GM23248 (cell line): ENCODE data around the gene PDE2A. TPM values are rescaled to one million over a fixed set of nuclear protein-coding genes. Genes with fewer than 3 reads are reported as not detected.

Source experiments
- DNase-seq: peaks from one replicate; pipeline ENCODE4 v3.0.0-alpha.2; 2015
- H2AFZ ChIP-seq: fragments of 200-600 bp; sonication (generic); 2 replicates; pipeline ENCODE4 v1.6.1; 2016; ENCODE audit warnings: antibody characterized with exemption
- H3F3A ChIP-seq: fragments of 200-600 bp; sonication (generic); 2 replicates; pipeline ENCODE4 v1.6.1; 2016; ENCODE audit warnings: mild to moderate bottlenecking, antibody characterized with exemption, mixed run types; ENCODE audit not compliant: insufficient read depth
- H3K27ac ChIP-seq: fragments of 200-600 bp; sonication (generic); 2 replicates; pipeline ENCODE4 v1.5.1; 2016; ENCODE audit warnings: mild to moderate bottlenecking
- H3K27me3 ChIP-seq: fragments of 200-600 bp; sonication (generic); replicated peaks from 2 replicates; pipeline ENCODE4 v1.6.1; 2016; ENCODE audit warnings: mild to moderate bottlenecking; ENCODE audit not compliant: insufficient read depth
- H3K36me3 ChIP-seq: fragments of 200-600 bp; sonication (generic); 2 replicates; pipeline ENCODE4 v1.6.1; 2016; ENCODE audit warnings: low read depth, mild to moderate bottlenecking
- H3K4me1 ChIP-seq: fragments of 200-600 bp; sonication (generic); 2 replicates; pipeline ENCODE4 v1.6.1; 2016; ENCODE audit warnings: mild to moderate bottlenecking; ENCODE audit not compliant: insufficient read depth
- H3K4me2 ChIP-seq: fragments of 200-600 bp; sonication (generic); one replicate; pipeline ENCODE4 v1.6.1; 2016; ENCODE audit warnings: mild to moderate bottlenecking; ENCODE audit not compliant: unreplicated experiment
- H3K4me3 ChIP-seq: fragments of 200-600 bp; sonication (generic); 2 replicates; pipeline ENCODE4 v1.5.1; 2016; ENCODE audit warnings: mild to moderate bottlenecking
- H3K79me2 ChIP-seq: fragments of 200-600 bp; sonication (generic); 2 replicates; pipeline ENCODE4 v1.6.1; 2016; ENCODE audit warnings: mild to moderate bottlenecking; ENCODE audit not compliant: insufficient read depth
- H3K9ac ChIP-seq: fragments of 200-600 bp; sonication (generic); 2 replicates; pipeline ENCODE4 v1.6.1; 2016; ENCODE audit warnings: mild to moderate bottlenecking
- H3K9me2 ChIP-seq: fragments of 200-600 bp; sonication (generic); 2 replicates; pipeline ENCODE4 v1.6.1; 2016; ENCODE audit warnings: mixed run types, mild to moderate bottlenecking, moderate library complexity; ENCODE audit not compliant: insufficient read depth
- H3K9me3 ChIP-seq: fragments of 200-600 bp; sonication (generic); one replicate; pipeline ENCODE4 v1.6.1; 2017; ENCODE audit warnings: low read depth
- H4K20me1 ChIP-seq: fragments of 200-600 bp; sonication (generic); 2 replicates; pipeline ENCODE4 v1.6.0; 2016; ENCODE audit not compliant: insufficient read depth
- EZH2 ChIP-seq: fragments of 200-600 bp; sonication (generic); IDR thresholded peaks from 2 replicates; pipeline ENCODE4 v1.6.1; 2018; ENCODE audit warnings: antibody characterized with exemption, mild to moderate bottlenecking; ENCODE audit not compliant: insufficient read depth, poor library complexity, severe bottlenecking
- EZH2phosphoT487 ChIP-seq: fragments of 200-600 bp; sonication (generic); IDR thresholded peaks from 2 replicates; pipeline ENCODE4 v1.6.1; 2018; ENCODE audit warnings: antibody characterized with exemption, moderate library complexity, mild to moderate bottlenecking, low read depth; ENCODE audit not compliant: insufficient read depth
- WGBS, 2 experiments: methylation state at CpG; one replicate each; pipeline ENCODE4 v1.1.6; 2015 to 2017; ENCODE audit warnings: low lambda C conversion rate in 2 of 2, low coverage in 1 of 2; ENCODE audit errors: missing lambda C conversion rate in 2 of 2; 5-methylcytosine and 5-hydroxymethylcytosine counted together
- in situ Hi-C: fragments of 300-500 bp; cut with MboI; formaldehyde crosslinking; loops from 2 replicates; pipeline ENCODE4 v1.15.0; 2020
- polyA plus RNA-seq: library from polyadenylated mRNA; unstranded; fragments of >200 nt; fragmentation: Nextera tagmentation; extraction: Ambion mirVana; gene quantifications from 2 replicates; pipeline ENCODE4 v1.2.1, GENCODE V29; 2016
- total RNA-seq: library from RNA; depleted of rRNA; stranded (reverse); fragments of >200 nt; shearing (Covaris generic); gene quantifications from 2 replicates; pipeline ENCODE4 v1.2.3, GENCODE V29; 2014

The PDE2A gene
- total and polyA plus RNA-seq, 2 experiments from 2014 or later, result 1.0 to 2.3 TPM

GRCh38 chr11:72581067-72581466, 93.2 kb downstream of the PDE2A start:
- Histone ChIP-seq H3K9ac (no peak overlapping the region), H3K4me3 (no peak overlapping the region), H3F3A (no peaks in the 10 kb centered on the region), H3K27me3 (peaks cover 14% of the 10 kb centered on the region), H3K27ac (no peak overlapping the region), H4K20me1 (no peaks in the 10 kb centered on the region), H3K9me2 (no peaks in the 10 kb centered on the region), H2AFZ (no peak overlapping the region), H3K9me3 (no peaks in the 10 kb centered on the region), H3K4me1 (no peaks in the 10 kb centered on the region), H3K4me2 (no peak overlapping the region), H3K79me2 (no peaks in the 10 kb centered on the region), H3K36me3 (no peaks in the 10 kb centered on the region)
- no peak for DNase-seq
- WGBS, 2 experiments, result 61 to 64% methylated on average over 5 of the region's 5 CpGs
- TF ChIP-seq EZH2phosphoT487 (no peak), EZH2 (no peak)
- in situ Hi-C loops, result no loop called here

- Histone ChIP-seq H3K9me3 (no peaks in the 10 kb centered on the region), H3K4me2 (no peak overlapping the region), H3K27me3 (peaks cover 11% of the 10 kb centered on the region), H3K9me2 (no peaks in the 10 kb centered on the region), H3K9ac (no peak overlapping the region), H3K79me2 (no peaks in the 10 kb centered on the region), H4K20me1 (no peaks in the 10 kb centered on the region), H3F3A (no peaks in the 10 kb centered on the region), H2AFZ (no peak overlapping the region), H3K36me3 (no peaks in the 10 kb centered on the region), H3K4me1 (no peaks in the 10 kb centered on the region), H3K4me3 (no peak overlapping the region), H3K27ac (no peak overlapping the region)
- no peak for DNase-seq
- TF ChIP-seq EZH2, result no peak
- no peak for TF ChIP-seq EZH2phosphoT487
- WGBS, 2 experiments, result 42 to 50% methylated on average over 3 of the region's 3 CpGs
- in situ Hi-C loops, result no loop called here
Measured at GRCh38 chr11:72580642-72580950, 93.6 kb downstream of the PDE2A start.

GRCh38 chr11:72579816-72580641, 94.2 kb downstream of the PDE2A start:
- DNase-seq, result no peak
- no peaks in the 10 kb centered on the region for H4K20me1 ChIP-seq
- no peak overlapping the region for H3K4me3 ChIP-seq
- 59 to 63% methylated on average over 10 of the region's 10 CpGs for WGBS, 2 experiments
- no peaks in the 10 kb centered on the region for H3F3A ChIP-seq
- H3K36me3 ChIP-seq, result no peaks in the 10 kb centered on the region
- no peak overlapping the region for H2AFZ ChIP-seq
- no peak for TF ChIP-seq EZH2
- no peak for TF ChIP-seq EZH2phosphoT487
- peaks cover 6% of the 10 kb centered on the region for H3K27me3 ChIP-seq
- H3K4me2 ChIP-seq, result no peak overlapping the region
- H3K9me3 ChIP-seq, result no peaks in the 10 kb centered on the region
- no peaks in the 10 kb centered on the region for H3K79me2 ChIP-seq
- no peak overlapping the region for H3K9ac ChIP-seq
- no peaks in the 10 kb centered on the region for H3K4me1 ChIP-seq
- no peaks in the 10 kb centered on the region for H3K9me2 ChIP-seq
- H3K27ac ChIP-seq, result no peak overlapping the region
- in situ Hi-C loops, result no loop called here

GRCh38 chr11:72578991-72579815, 95.0 kb downstream of the PDE2A start:
- Histone ChIP-seq H2AFZ (no peak overlapping the region), H3F3A (no peaks in the 10 kb centered on the region), H3K9me2 (no peaks in the 10 kb centered on the region), H4K20me1 (no peaks in the 10 kb centered on the region), H3K4me2 (no peak overlapping the region), H3K36me3 (no peaks in the 10 kb centered on the region), H3K4me1 (no peaks in the 10 kb centered on the region), H3K27me3 (no peaks in the 10 kb centered on the region; the same call in none of the 2 replicates), H3K4me3 (no peak overlapping the region), H3K9ac (no peak overlapping the region), H3K27ac (no peak overlapping the region), H3K9me3 (no peaks in the 10 kb centered on the region), H3K79me2 (no peaks in the 10 kb centered on the region)
- 88 to 90% methylated on average over 8 to 13 of the region's 13 CpGs for WGBS, 2 experiments
- TF ChIP-seq EZH2 (no peak), EZH2phosphoT487 (no peak)
- in situ Hi-C loops, result no loop called here
- no peak for DNase-seq
